Ureter (tissue), 1 donor: ENCODE measurements around the gene IGFLR1. TPM values are rescaled to one million over a fixed set of nuclear protein-coding genes. Genes with fewer than 3 reads are reported as not detected.
"Not testable (repeated sequence)": the region's sequence is repeated elsewhere in the genome, so short reads cannot be mapped to it uniquely, and the experiment has no call there.

Experiments used
- DNase-seq: peaks from one replicate; pipeline ENCODE4 v3.0.0-alpha.2; 2020; ENCODE audit warnings: low spot score
- total RNA-seq: library from RNA; stranded (reverse); gene quantifications from one replicate; pipeline ENCODE4 v1.2.4, GENCODE V29; 2023
- donor health status: DM: yes; HTN: yes; CAD: no.

Gene IGFLR1
- total RNA-seq, 1 donor from 2014 or later, result 14.7 TPM

- peak; percentile 34 for DNase-seq
Measured at GRCh38 chr19:35777086-35777841, 35.0 kb upstream of the IGFLR1 start.

GRCh38 chr19:35776102-35776788 lies 34.0 kb upstream of the IGFLR1 start:
- DNase-seq, result no peak

GRCh38 chr19:35775298-35776101 lies 33.2 kb upstream of the IGFLR1 start, which contains the start of gene ARHGAP33:
TSS of gene ARHGAP33 (plus strand) at chr19:35775564. CDS start at chr19:35775659, 95 bp downstream.
- DNase-seq, result peak; percentile 98

- DNase-seq, result no peak
Measured at GRCh38 chr19:35775046-35775297, 32.7 kb upstream of the IGFLR1 start.

- no peak for DNase-seq
Measured at GRCh38 chr19:35774274-35775045, 32.2 kb upstream of the IGFLR1 start.

GRCh38 chr19:35773020-35773806 lies 31.0 kb upstream of the IGFLR1 start:
- DNase-seq, result no peak

GRCh38 chr19:35772362-35772761 lies 30.1 kb upstream of the IGFLR1 start:
- DNase-seq, result not testable (repeated sequence)

- DNase-seq, result no peak
Measured at GRCh38 chr19:35768082-35768421, 25.8 kb upstream of the IGFLR1 start.

- no peak for DNase-seq
Measured at GRCh38 chr19:35767288-35768081, 25.2 kb upstream of the IGFLR1 start.

- no peak for DNase-seq
Measured at GRCh38 chr19:35766571-35767104, 24.4 kb upstream of the IGFLR1 start.

- DNase-seq, result no peak
Measured at GRCh38 chr19:35764432-35765315, 22.4 kb upstream of the IGFLR1 start.

GRCh38 chr19:35760711-35761349 lies 18.6 kb upstream of the IGFLR1 start:
- no peak for DNase-seq

- DNase-seq, result no peak
Measured at GRCh38 chr19:35759697-35760096, 17.4 kb upstream of the IGFLR1 start.

GRCh38 chr19:35757749-35758608 lies 15.7 kb upstream of the IGFLR1 start, which contains the start of gene PROSER3:
TSS of gene PROSER3 (plus strand) at chr19:35758176. CDS start at chr19:35758216, 40 bp downstream.
- peak; percentile 99 for DNase-seq

- DNase-seq, result peak; percentile 81
Measured at GRCh38 chr19:35757231-35757748, 15.0 kb upstream of the IGFLR1 start.

GRCh38 chr19:35756377-35757230 lies 14.4 kb upstream of the IGFLR1 start, which contains the start of gene HSPB6:
TSS of gene HSPB6 (minus strand) at chr19:35757029. CDS start at chr19:35757008, 21 bp downstream.
- peak; percentile 77 for DNase-seq
